ENCODE data around the gene KRTAP4-8. TPM values are rescaled to one million over a fixed set of nuclear protein-coding genes. Genes with fewer than 3 reads are reported as not detected.
A peak's percentile ranks its signal among the peaks of the same experiment; 100 is the strongest.

The KRTAP4-8 gene
- total RNA-seq, 1 donor from 2014 or later, result not detected

DNA sequence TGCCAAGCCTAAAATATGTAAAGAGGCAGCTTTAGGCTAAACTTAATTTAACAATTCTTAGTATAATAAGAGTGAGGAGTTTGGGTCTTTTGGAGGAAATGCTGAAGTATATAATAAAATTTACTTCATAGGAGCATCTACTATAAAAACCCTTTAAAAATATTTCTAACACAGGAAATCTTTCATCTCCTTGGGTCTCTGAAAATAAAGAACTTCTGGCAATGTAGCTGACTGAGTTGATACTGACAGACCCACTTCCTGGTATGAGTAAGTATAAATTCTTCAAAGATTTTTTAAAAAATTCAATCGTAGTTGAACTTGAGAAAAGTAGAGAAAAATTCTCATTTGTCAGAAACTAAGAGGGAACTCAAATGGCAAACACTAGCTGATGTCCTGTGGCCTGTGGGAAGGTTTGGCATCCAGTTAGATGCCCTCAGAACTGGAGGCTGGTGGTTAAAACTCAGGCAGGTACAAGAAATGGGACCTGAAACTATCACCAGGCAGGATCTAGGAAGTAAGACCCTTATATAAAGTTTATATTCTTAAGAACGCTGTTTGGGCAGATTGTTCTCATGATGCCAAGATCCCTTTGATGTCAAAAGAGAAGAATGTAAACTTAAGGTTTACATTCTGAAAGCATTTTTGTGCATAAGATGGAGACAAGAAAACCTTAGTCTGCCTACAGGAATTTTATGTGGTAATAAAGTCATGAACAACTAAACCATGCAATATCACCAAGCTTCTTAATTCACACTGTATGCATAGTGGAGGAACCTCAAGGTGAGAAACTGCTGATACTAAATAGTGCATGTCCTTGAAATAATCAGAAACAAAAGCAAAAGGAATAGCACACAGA is 36.2 kb upstream of the KRTAP4-8 start:
- no peak overlapping the region for H3K4me3 ChIP-seq
- H3K4me1 ChIP-seq, result no peaks in the 10 kb centered on the region
- H3K4me2 ChIP-seq, result no peak overlapping the region
- Mint-ChIP-seq H3K4me1 (no peaks in the 10 kb centered on the region), H3K4me3 (no peak overlapping the region), H3K27ac (no peak overlapping the region), H3K27me3 (ENCODE audit: insufficient read depth, low read depth) (no peaks in the 10 kb centered on the region), H3K36me3 (no peaks in the 10 kb centered on the region), H3K9me3 (peaks cover 2% of the 10 kb centered on the region)
- H3F3A ChIP-seq (ENCODE audit: low read depth), result no peaks in the 10 kb centered on the region
- H4K20me1 ChIP-seq (ENCODE audit: low read depth), result no peaks in the 10 kb centered on the region
- H3K79me2 ChIP-seq (ENCODE audit: low read depth), result no peaks in the 10 kb centered on the region
- no peak for DNase-seq (ENCODE audit: low spot score)
- no peak overlapping the region for H3K9ac ChIP-seq
- H3K9me3 ChIP-seq (ENCODE audit: low read depth), result peaks cover 5% of the 10 kb centered on the region
- no peaks in the 10 kb centered on the region for H3K27me3 ChIP-seq
- H3K27ac ChIP-seq, result no peak overlapping the region
- no peak for TF ChIP-seq EZH2 (IDR thresholded peaks at IDR 0.05)
- TF ChIP-seq, protein P1, sequence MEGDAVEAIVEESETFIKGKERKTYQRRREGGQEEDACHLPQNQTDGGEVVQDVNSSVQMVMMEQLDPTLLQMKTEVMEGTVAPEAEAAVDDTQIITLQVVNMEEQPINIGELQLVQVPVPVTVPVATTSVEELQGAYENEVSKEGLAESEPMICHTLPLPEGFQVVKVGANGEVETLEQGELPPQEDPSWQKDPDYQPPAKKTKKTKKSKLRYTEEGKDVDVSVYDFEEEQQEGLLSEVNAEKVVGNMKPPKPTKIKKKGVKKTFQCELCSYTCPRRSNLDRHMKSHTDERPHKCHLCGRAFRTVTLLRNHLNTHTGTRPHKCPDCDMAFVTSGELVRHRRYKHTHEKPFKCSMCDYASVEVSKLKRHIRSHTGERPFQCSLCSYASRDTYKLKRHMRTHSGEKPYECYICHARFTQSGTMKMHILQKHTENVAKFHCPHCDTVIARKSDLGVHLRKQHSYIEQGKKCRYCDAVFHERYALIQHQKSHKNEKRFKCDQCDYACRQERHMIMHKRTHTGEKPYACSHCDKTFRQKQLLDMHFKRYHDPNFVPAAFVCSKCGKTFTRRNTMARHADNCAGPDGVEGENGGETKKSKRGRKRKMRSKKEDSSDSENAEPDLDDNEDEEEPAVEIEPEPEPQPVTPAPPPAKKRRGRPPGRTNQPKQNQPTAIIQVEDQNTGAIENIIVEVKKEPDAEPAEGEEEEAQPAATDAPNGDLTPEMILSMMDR (IDR thresholded peaks at IDR 0.05), result no peak
- no peak for TF ChIP-seq EZH2phosphoT487 (IDR thresholded peaks at IDR 0.05)
- H3K36me3 ChIP-seq, result no peaks in the 10 kb centered on the region
- peak overlapping the region; percentile 6 for H2AFZ ChIP-seq (replicated peaks)

DNA sequence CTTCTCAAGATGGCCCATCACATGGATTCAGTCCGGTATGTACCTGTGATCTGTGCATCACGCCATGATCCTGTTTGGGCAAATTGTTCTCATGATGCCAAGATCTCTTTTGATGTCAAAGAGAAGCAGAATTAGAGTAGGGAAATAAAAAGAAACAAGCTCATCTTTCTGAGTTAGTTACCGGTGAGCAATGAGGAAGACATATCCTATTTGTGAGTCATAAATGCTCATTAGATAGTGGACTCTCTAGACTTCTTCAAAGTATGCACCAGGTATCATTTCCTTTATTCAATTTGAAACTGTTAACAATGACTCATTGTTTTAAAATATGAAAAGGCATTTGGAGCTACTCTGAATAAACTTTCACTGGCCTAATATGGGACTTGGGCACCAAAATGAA is 34.0 kb upstream of the KRTAP4-8 start:
- H3K36me3 Mint-ChIP-seq, result no peaks in the 10 kb centered on the region
- no peaks in the 10 kb centered on the region for H3K4me1 Mint-ChIP-seq
- Histone ChIP-seq H3K9ac (no peak overlapping the region), H3K4me2 (no peak overlapping the region), H3K27me3 (no peaks in the 10 kb centered on the region), H3K27ac (no peak overlapping the region), H3K36me3 (no peaks in the 10 kb centered on the region), H3K79me2 (ENCODE audit: low read depth) (no peaks in the 10 kb centered on the region), H3K9me3 (ENCODE audit: low read depth) (peaks cover 2% of the 10 kb centered on the region), H3K4me3 (no peak overlapping the region), H4K20me1 (ENCODE audit: low read depth) (no peaks in the 10 kb centered on the region), H3F3A (ENCODE audit: low read depth) (no peaks in the 10 kb centered on the region), H2AFZ (replicated peaks) (no peak overlapping the region), H3K4me1 (no peaks in the 10 kb centered on the region)
- no peaks in the 10 kb centered on the region for H3K9me3 Mint-ChIP-seq
- TF ChIP-seq EZH2phosphoT487 (IDR thresholded peaks at IDR 0.05), result no peak
- TF ChIP-seq, protein P1 (IDR thresholded peaks at IDR 0.05), result no peak
- no peak for TF ChIP-seq EZH2 (IDR thresholded peaks at IDR 0.05)
- no peak for DNase-seq (ENCODE audit: low spot score)
- H3K27ac Mint-ChIP-seq, result no peak overlapping the region
- no peak overlapping the region for H3K4me3 Mint-ChIP-seq
- H3K27me3 Mint-ChIP-seq (ENCODE audit: insufficient read depth, low read depth), result no peaks in the 10 kb centered on the region

DNA sequence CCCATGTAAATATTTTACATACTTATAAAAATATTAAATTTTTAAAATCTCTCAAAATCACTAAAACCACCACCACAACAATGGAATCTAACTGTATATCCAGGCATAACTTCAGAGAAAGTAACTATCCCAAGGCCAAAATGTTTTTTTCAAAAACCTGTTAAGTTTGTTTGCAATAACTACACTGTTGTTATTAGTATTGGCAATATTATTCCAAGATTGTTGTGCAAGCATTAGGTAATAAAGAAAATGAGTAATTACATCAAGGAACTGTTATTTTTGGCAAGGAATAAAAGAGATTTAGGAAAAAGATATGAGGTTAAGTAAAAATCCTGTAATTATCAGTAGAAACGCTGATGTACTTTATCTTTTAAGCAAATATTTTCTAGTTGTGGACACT is 29.4 kb upstream of the KRTAP4-8 start:
- TF ChIP-seq, protein P1 (IDR thresholded peaks at IDR 0.05), result no peak
- TF ChIP-seq EZH2 (IDR thresholded peaks at IDR 0.05) (no peak), EZH2phosphoT487 (IDR thresholded peaks at IDR 0.05) (no peak)
- Histone ChIP-seq H3K4me3 (no peak overlapping the region), H3K27me3 (no peaks in the 10 kb centered on the region), H3K79me2 (ENCODE audit: low read depth) (no peaks in the 10 kb centered on the region), H3K4me1 (no peaks in the 10 kb centered on the region), H3K4me2 (no peak overlapping the region), H4K20me1 (ENCODE audit: low read depth) (no peaks in the 10 kb centered on the region), H3K27ac (no peak overlapping the region), H3K9ac (no peak overlapping the region), H3K9me3 (ENCODE audit: low read depth) (no peaks in the 10 kb centered on the region), H3F3A (ENCODE audit: low read depth) (no peaks in the 10 kb centered on the region), H3K36me3 (no peaks in the 10 kb centered on the region), H2AFZ (replicated peaks) (no peak overlapping the region)
- no peak overlapping the region for H3K4me3 Mint-ChIP-seq
- no peaks in the 10 kb centered on the region for H3K36me3 Mint-ChIP-seq
- peaks cover 2% of the 10 kb centered on the region for H3K27me3 Mint-ChIP-seq (ENCODE audit: insufficient read depth, low read depth)
- H3K27ac Mint-ChIP-seq, result no peak overlapping the region
- peaks cover 5% of the 10 kb centered on the region for H3K4me1 Mint-ChIP-seq
- no peaks in the 10 kb centered on the region for H3K9me3 Mint-ChIP-seq
- DNase-seq (ENCODE audit: low spot score), result no peak
